DOHH2 (cell line): ENCODE data around the gene CFC1B.
"Not testable (repeated sequence)": the region's sequence is repeated elsewhere in the genome, so short reads cannot be mapped to it uniquely, and the experiment has no call there.

Experiments used
- H3F3A ChIP-seq: fragments of 200-600 bp; sonication (generic), shearing (Covaris generic); 2 replicates; pipeline ENCODE4 v1.6.0; 2016; ENCODE audit warnings: antibody characterized with exemption, mild to moderate bottlenecking; ENCODE audit not compliant: control insufficient read depth, insufficient read depth
- H3K27ac ChIP-seq: fragments of 200-600 bp; sonication (generic); 2 replicates; pipeline ENCODE4 v1.5.1; 2014; ENCODE audit warnings: low read depth, mild to moderate bottlenecking, low read length, moderate library complexity
- H3K27me3 ChIP-seq: fragments of 200-600 bp; sonication (generic); 2 replicates; pipeline ENCODE4 v1.6.1; 2014; ENCODE audit warnings: mild to moderate bottlenecking, low read length, mixed read lengths; ENCODE audit not compliant: control insufficient read depth
- H3K36me3 ChIP-seq: fragments of 200-600 bp; sonication (generic); 2 replicates; pipeline ENCODE4 v1.6.1; 2014; ENCODE audit warnings: mild to moderate bottlenecking, low read length, moderate library complexity, mixed read lengths; ENCODE audit not compliant: control insufficient read depth
- H3K4me1 ChIP-seq: fragments of 200-600 bp; sonication (generic); 2 replicates; pipeline ENCODE4 v1.6.1; 2014; ENCODE audit warnings: mild to moderate bottlenecking, low read length, mixed read lengths; ENCODE audit not compliant: control insufficient read depth
- H3K4me2 ChIP-seq: fragments of 200-600 bp; sonication (generic); 2 replicates; pipeline ENCODE4 v1.6.0; 2014; ENCODE audit warnings: mild to moderate bottlenecking, low read length, moderate library complexity
- H3K4me3 ChIP-seq: fragments of 200-600 bp; sonication (generic); 2 replicates; pipeline ENCODE4 v1.5.1; 2014; ENCODE audit warnings: mild to moderate bottlenecking, low read length, mixed read lengths
- H3K79me2 ChIP-seq: fragments of 200-600 bp; sonication (generic); 2 replicates; pipeline ENCODE4 v1.6.1; 2014; ENCODE audit warnings: mild to moderate bottlenecking, low read length, mixed read lengths; ENCODE audit not compliant: control insufficient read depth
- H3K9me2 ChIP-seq: fragments of 200-600 bp; sonication (generic); replicated peaks from 2 replicates; pipeline ENCODE4 v1.6.1; 2014; ENCODE audit warnings: mild to moderate bottlenecking, low read length, mixed read lengths; ENCODE audit not compliant: control insufficient read depth
- H3K9me3 ChIP-seq: fragments of 200-600 bp; sonication (generic); 2 replicates; pipeline ENCODE4 v1.6.1; 2014; ENCODE audit warnings: antibody characterized with exemption, low read length, mixed read lengths; ENCODE audit not compliant: control insufficient read depth, insufficient read depth
- H4K20me1 ChIP-seq: fragments of 200-600 bp; sonication (generic); 2 replicates; pipeline ENCODE4 v1.6.0; 2014; ENCODE audit warnings: low read depth, mild to moderate bottlenecking, antibody characterized with exemption, low read length, moderate library complexity; ENCODE audit not compliant: control insufficient read depth, insufficient read depth

Gene CFC1B

GRCh38 chr2:130527365-130527967 is 6.4 kb downstream of the CFC1B start:
- not testable (repeated sequence) for H3K36me3 ChIP-seq, H3F3A ChIP-seq

DNA sequence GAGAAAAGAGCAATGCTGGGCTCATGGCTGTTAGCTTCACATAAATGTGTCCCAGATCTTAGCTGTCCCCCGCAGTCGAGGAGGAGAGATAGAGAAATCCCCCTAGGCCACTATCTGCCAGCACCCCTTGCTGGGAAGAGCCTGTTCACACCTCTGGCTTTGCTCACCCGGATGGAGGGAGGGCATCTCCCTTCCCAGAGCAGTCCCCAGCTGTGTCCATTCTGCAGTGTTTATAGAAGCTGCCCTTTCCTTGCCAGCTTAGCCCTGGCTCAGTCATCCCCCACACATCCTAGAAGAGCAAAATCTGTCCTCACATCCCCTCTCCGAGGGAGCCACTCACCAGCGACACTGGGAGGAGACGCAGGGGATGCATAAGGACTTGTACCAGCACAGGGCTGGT is 8.5 kb downstream of the CFC1B start:
- not testable (repeated sequence) for H3K4me1 ChIP-seq, H3K4me3 ChIP-seq, H3K9me3 ChIP-seq, H3F3A ChIP-seq, H3K36me3 ChIP-seq, H3K27ac ChIP-seq, H3K79me2 ChIP-seq, H3K4me2 ChIP-seq, H3K9me2 ChIP-seq, H4K20me1 ChIP-seq, H3K27me3 ChIP-seq

More at GRCh38 chr2:130527365-130527967, 6.4 kb downstream of the CFC1B start:
- H3K9me3 ChIP-seq, H3K27ac ChIP-seq, H3K27me3 ChIP-seq, H3K79me2 ChIP-seq, H3K4me2 ChIP-seq, H3K9me2 ChIP-seq, H3K4me3 ChIP-seq, H3K4me1 ChIP-seq, H4K20me1 ChIP-seq: not testable (repeated sequence)

DNA sequence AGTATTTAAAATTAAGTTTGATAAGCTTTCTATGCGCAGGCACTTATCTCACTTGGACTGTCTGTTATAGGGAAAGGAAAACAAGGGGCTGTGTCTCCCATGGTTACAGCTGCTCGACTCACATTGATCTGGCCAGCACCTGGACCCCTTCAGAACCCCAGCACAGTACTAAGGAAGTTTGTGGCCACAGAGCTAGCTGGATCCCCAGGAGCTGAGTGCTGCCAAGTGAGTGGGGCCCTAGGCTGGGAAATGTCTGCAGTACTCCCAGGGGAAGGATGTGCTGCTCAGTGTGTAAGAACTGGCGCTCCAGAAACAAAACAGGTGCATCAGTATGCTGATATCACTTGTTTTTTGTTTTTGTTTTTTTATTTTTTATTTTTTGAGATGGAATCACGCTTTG is 9.2 kb downstream of the CFC1B start:
- H3K27me3 ChIP-seq, H3F3A ChIP-seq, H3K4me2 ChIP-seq, H3K79me2 ChIP-seq, H3K9me2 ChIP-seq, H3K4me3 ChIP-seq, H4K20me1 ChIP-seq, H3K36me3 ChIP-seq, H3K9me3 ChIP-seq, H3K4me1 ChIP-seq, H3K27ac ChIP-seq: not testable (repeated sequence)

GRCh38 chr2:130531225-130531624 is 10.2 kb downstream of the CFC1B start:
- H4K20me1 ChIP-seq, H3K4me2 ChIP-seq, H3K4me3 ChIP-seq, H3K4me1 ChIP-seq, H3K27me3 ChIP-seq, H3K9me2 ChIP-seq, H3K27ac ChIP-seq, H3K9me3 ChIP-seq, H3K36me3 ChIP-seq, H3F3A ChIP-seq, H3K79me2 ChIP-seq: not testable (repeated sequence)

DNA sequence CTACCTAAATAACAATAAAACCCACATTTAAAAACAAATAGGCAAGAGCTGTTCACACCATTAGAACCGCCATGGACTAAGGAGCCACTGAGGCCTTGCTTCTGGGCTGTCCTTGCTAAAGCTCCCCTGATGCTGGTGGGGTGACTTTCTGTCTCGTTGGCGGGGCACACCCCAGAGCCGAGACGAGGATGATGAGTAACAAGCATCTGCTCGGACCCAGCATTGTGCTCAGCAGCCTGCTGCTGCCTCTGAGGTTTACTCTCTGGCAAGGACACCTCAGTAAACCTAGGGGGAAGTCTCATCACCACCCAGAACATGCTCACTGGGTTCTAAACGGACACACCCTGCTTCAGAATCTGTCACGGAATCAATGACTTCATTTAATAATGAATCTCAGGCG is 10.7 kb downstream of the CFC1B start:
- H4K20me1 ChIP-seq, H3K9me2 ChIP-seq, H3K36me3 ChIP-seq, H3K4me3 ChIP-seq, H3F3A ChIP-seq, H3K4me2 ChIP-seq, H3K27me3 ChIP-seq, H3K27ac ChIP-seq, H3K4me1 ChIP-seq, H3K79me2 ChIP-seq, H3K9me3 ChIP-seq: not testable (repeated sequence)

DNA sequence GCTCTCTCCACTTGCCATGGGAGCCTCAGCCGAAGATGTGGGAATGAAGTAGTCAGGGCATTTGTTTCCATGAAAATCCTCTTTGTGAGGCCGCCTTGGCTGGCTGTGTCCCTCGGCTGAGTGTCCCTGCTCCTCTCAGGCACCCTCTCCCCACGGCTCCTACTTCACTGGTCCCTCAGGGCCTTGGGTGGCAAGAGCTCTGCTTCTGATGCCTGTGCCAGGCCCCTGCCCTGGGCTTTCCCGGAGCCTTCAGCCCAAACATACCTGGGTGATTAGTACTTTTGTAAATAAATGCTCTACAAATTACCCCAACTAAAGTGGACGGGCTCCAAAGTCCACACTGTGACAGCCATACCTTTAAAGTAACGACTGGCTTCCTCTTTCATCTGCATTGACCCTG is 15.6 kb downstream of the CFC1B start:
- H4K20me1 ChIP-seq, H3K36me3 ChIP-seq, H3K9me2 ChIP-seq, H3K4me1 ChIP-seq, H3K4me2 ChIP-seq, H3K79me2 ChIP-seq, H3K27me3 ChIP-seq, H3K27ac ChIP-seq, H3K9me3 ChIP-seq, H3F3A ChIP-seq, H3K4me3 ChIP-seq: not testable (repeated sequence)

DNA sequence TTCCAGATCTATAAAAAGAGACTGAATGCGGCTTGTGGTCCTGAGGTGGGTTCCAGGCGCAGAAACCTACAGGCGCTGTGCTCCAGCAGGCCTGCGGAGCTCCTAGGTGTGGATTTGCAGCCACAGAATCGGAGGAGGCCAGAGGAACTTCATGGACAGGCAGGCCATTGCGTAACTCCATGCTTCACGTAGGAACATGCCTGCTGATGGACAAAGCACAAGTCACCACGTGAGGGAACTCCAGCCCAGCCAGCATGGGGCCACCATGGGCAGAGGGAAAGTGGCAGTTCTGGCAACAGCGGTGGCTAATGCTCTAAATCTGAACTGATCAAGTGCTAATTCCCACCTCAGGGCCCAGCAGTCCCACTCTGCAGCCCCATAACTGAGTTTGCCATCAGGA is 17.2 kb downstream of the CFC1B start:
- H4K20me1 ChIP-seq, H3K27ac ChIP-seq, H3K4me2 ChIP-seq, H3K4me3 ChIP-seq, H3K9me2 ChIP-seq, H3K9me3 ChIP-seq, H3K27me3 ChIP-seq, H3K36me3 ChIP-seq, H3F3A ChIP-seq, H3K4me1 ChIP-seq, H3K79me2 ChIP-seq: not testable (repeated sequence)

DNA sequence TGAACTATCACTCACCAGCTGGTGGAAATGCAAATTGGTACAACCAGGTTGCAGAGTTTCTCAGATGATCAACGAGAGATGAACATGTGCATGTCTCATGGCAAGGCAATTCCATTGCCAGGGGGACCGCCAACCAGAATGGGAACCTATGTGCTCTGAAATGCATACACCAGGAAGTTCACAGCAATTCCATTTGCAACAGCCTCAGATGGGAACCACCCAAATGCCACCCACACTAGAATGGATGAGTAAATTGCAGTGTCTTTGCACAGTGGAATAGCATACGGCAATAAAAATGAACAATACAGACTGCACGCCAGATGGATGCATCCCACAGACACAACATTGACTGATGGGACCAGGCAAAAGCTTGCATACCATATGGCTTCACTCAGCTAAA is 21.8 kb downstream of the CFC1B start:
- H3K27ac ChIP-seq, H3K4me2 ChIP-seq, H3K4me1 ChIP-seq: not testable (repeated sequence)

More for the DNA sequence above, 21.8 kb downstream of the CFC1B start:
- H3K9me3 ChIP-seq, H3K27me3 ChIP-seq, H3K36me3 ChIP-seq, H4K20me1 ChIP-seq, H3F3A ChIP-seq, H3K79me2 ChIP-seq, H3K9me2 ChIP-seq, H3K4me3 ChIP-seq: not testable (repeated sequence)
